ENCODE data around the gene FBXO17. TPM values are rescaled to one million over a fixed set of nuclear protein-coding genes. Genes with fewer than 3 reads are reported as not detected.
A peak's percentile ranks its signal among the peaks of the same experiment; 100 is the strongest.

FBXO17 gene
- total RNA-seq, 1 donor from 2014 or later: not detected

DNA sequence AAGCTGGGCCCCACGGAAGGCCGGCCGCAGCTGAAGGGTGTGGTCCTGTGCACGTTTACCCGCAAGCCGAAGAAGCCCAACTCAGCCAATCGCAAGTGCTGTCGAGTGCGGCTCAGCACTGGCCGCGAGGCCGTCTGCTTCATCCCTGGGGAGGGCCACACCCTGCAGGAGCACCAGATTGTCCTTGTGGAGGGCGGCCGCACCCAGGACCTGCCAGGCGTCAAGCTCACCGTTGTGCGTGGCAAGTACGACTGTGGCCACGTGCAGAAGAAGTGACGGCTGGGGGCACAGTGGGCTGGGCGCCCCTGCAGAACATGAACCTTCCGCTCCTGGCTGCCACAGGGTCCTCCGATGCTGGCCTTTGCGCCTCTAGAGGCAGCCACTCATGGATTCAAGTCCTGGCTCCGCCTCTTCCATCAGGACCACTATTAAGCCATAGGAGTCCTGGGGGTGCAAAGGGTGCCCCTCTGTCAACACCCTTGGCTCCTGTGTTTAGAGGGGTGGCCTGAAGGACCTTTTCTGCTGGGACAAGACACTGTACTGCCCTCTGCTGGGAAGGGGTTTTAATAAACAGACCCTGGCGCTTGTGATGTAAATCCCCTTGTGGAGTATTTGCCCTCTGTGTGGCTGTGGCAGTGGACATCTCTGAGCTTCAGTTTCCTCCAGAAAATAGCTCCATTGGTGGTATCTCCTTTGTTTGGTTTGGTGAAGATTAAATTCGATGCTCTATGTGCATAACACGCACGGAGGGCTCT, 42.9 kb downstream of the FBXO17 start:
- intact Hi-C loops (cut with micrococcal nuclease): loop anchor here (5.0 to 10.0 kb wide), 3 partner anchors 515 to 1028 kb away; partner anchors contain the start of genes DPF1, SIPA1L3, SUPT5H and WDR87
- TF ChIP-seq CTCF (IDR thresholded peaks at IDR 0.05): no peak
- Mint-ChIP-seq H3K36me3 (ENCODE audit: low read depth) (peaks cover 41% of the 10 kb centered on the region), H3K9me3 (peaks cover 2% of the 10 kb centered on the region), H3K27me3 (no peaks in the 10 kb centered on the region), H3K4me3 (peak overlapping the region; percentile 58), H3K27ac (peak overlapping the region; percentile 41), H3K4me1 (peaks cover 34% of the 10 kb centered on the region)
- ATAC-seq (ENCODE audit: low read depth) (no peak), DNase-seq (no peak)
- ChIA-PET CTCF (interaction anchor here (0.6 to 3.5 kb wide), 7 partner anchors 20 to 1160 kb away, joined by 3 to 23 read pairs (median 4); partner anchors contain the start of gene FAM98C), POLR2A (interaction anchor here (0.7 to 2.5 kb wide), 3 partner anchors 86 to 285 kb away, joined by 3 to 24 read pairs (median 3); partner anchors contain the start of gene ACTN4)

GRCh38 chr19:38931521-38931793, 44.1 kb downstream of the FBXO17 start:
- Mint-ChIP-seq H3K9me3 (peaks cover 2% of the 10 kb centered on the region), H3K27me3 (no peaks in the 10 kb centered on the region), H3K4me1 (peaks cover 34% of the 10 kb centered on the region), H3K4me3 (peak overlapping the region; percentile 97), H3K27ac (peak overlapping the region; percentile 98), H3K36me3 (ENCODE audit: low read depth) (peaks cover 41% of the 10 kb centered on the region)
- ChIA-PET CTCF (interaction anchor here (0.7 to 3.5 kb wide), 6 partner anchors 31 to 529 kb away, joined by 3 to 25 read pairs (median 11); partner anchors contain the start of genes ACTN4, FAM98C, NFKBIB and SIRT2), POLR2A (interaction anchor here (1.0 to 2.8 kb wide), 6 partner anchors 31 to 532 kb away, joined by 3 to 24 read pairs (median 6); partner anchors contain the start of genes ACTN4, NFKBIB, RPS16 and SIRT2)
- no peak for ATAC-seq (ENCODE audit: low read depth)
- TF ChIP-seq CTCF (IDR thresholded peaks at IDR 0.05): no peak
- no peak for DNase-seq
- intact Hi-C loops (cut with micrococcal nuclease): loop anchor here (2.0 to 10.0 kb wide), 4 partner anchors 163 to 1027 kb away; partner anchors contain the start of genes DPF1, SIPA1L3, SUPT5H and WDR87

DNA sequence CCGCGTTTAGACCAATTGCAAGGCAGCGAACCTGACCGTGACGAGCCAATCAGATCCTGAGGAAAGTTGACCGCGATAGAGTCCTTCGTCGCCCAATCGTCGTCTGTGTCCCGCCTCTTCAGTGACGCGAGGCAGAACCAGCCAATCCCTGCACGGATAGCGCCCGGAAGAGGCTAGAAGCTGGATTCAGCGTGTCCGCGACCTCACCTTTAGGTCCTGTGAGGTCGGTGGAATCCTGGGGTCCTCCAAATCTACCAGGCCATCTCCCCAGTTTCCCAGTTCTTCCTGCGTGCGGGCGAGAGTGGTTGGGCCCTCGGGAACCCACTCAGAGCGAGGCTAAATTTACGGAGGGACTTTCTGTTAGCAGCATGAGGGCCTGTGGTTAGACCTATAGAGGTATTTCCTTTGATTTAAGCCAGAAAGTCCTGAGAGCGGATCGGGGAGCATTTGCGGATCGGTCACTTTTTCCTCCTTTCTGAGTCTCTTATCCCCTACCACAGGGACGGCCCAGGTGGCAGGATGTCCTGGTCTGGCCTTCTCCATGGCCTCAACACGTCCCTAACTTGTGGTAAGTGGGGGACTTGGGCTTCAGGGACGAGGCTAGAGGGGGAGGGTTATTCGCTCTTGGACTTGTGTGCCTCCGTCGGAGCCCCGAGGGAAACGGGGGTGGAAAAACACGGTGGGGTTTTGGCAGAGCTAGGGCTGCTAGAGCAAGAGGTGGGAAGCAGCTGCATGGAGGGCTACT, 44.6 kb downstream of the FBXO17 start, which contains the start of gene MRPS12:
TSS of gene MRPS12 (plus strand) at position 169 of the 745 bp plus-strand sequence. CDS start at position 520, 351 bp downstream.
- Mint-ChIP-seq H3K27me3 (no peaks in the 10 kb centered on the region), H3K27ac (peak within 1 kb of the TSS; percentile 98), H3K4me1 (peaks cover 34% of the 10 kb centered on the region), H3K9me3 (peaks cover 2% of the 10 kb centered on the region), H3K4me3 (peak within 1 kb of the TSS; percentile 97), H3K36me3 (ENCODE audit: low read depth) (peaks cover 41% of the 10 kb centered on the region)
- ATAC-seq (ENCODE audit: low read depth): peak; percentile 91
- DNase-seq: no peak
- no peak for TF ChIP-seq CTCF (IDR thresholded peaks at IDR 0.05)
- ChIA-PET CTCF (interaction anchor here (0.6 to 3.5 kb wide), 23 partner anchors 30 to 528 kb away, joined by 3 to 25 read pairs (median 3); partner anchors contain the start of genes ACTN4, ECH1, FAM98C and MAP4K1), POLR2A (interaction anchor here (0.6 to 2.8 kb wide), 23 partner anchors 9 to 1533 kb away, joined by 3 to 24 read pairs (median 7); partner anchors contain the start of genes ACTN4, EIF3K, FAM98C and MAP4K1)
- intact Hi-C loops (cut with micrococcal nuclease): loop anchor here (1.0 to 10.0 kb wide), 18 partner anchors 32 to 1026 kb away; partner anchors contain the start of genes ACTN4, DPF1, ECH1 and FAM98C

DNA sequence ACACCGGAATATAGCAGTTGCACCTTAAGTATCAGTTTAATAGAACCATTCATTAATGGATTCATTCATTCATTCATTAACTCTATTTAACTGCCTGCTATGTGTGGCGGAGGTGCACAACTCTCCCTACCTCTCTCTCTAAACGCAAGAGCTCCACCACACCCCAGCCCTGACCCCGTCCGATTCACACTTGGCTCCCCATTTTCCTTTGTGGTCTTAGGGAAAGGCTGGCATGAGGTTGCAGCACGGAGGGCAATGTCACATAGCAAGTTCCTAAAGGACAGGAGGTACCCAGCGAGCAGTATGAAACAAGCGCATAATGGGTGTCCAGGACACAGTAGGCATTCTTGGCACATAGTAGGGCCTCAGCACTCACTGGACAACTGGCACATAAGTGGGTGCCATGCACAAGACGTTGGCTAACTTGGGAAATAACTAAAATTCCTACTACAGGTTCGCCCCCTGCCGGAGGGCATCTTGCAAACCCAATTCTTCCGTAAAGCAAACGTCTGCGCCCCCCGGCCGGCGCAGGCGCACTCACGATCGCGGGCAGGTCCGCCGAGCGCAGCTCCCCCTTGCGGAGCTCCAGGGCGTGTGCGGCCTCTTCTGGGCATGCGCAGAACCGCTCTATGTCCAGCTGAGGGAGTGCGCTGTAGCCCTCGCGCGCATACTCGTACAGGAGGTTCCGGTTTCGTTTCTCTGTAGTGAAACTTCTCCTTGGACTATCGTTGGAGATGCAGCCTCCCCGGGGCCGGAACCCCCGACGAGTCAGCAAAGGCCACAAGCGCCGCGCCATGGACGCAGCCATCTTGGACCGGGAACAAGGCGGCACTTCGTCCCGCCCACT, 45.4 kb downstream of the FBXO17 start, which contains the start of gene SARS2:
TSS of gene SARS2 (minus strand) at position 835 of the 847 bp plus-strand sequence. CDS start at position 808, 27 bp downstream.
- intact Hi-C loops (cut with micrococcal nuclease): loop anchor here (1.0 to 10.0 kb wide), 18 partner anchors 31 to 1025 kb away; partner anchors contain the start of genes ACTN4, DPF1, ECH1 and FAM98C
- DNase-seq: peak; percentile 93
- Mint-ChIP-seq H3K36me3 (ENCODE audit: low read depth) (peaks cover 40% of the 10 kb centered on the region), H3K9me3 (peaks cover 2% of the 10 kb centered on the region), H3K4me3 (peak within 1 kb of the TSS; percentile 97), H3K27ac (peak within 1 kb of the TSS; percentile 98), H3K4me1 (peaks cover 34% of the 10 kb centered on the region), H3K27me3 (no peaks in the 10 kb centered on the region)
- TF ChIP-seq CTCF (IDR thresholded peaks at IDR 0.05): peak; percentile 100
- ChIA-PET POLR2A (interaction anchor here (0.5 to 2.8 kb wide), 24 partner anchors 10 to 655 kb away, joined by 3 to 24 read pairs (median 6); partner anchors contain the start of genes ACTN4, EIF3K, FAM98C and MAP4K1), CTCF (interaction anchor here (0.6 to 3.5 kb wide), 22 partner anchors 30 to 527 kb away, joined by 3 to 25 read pairs (median 4); partner anchors contain the start of genes ECH1, FAM98C, MAP4K1 and NFKBIB)
- ATAC-seq (ENCODE audit: low read depth): peak; percentile 71

All from activated B cell treated with CpG ODN at 0.5 μM for 24 hours (primary cell).